HepG2 (cell line): ENCODE results near the gene CCDC170. TPM values are rescaled to one million over a fixed set of nuclear protein-coding genes. Genes with fewer than 3 reads are reported as not detected.

Experiments used
- DNMT3B ChIP-seq: conservative IDR thresholded peaks from 2 replicates; pipeline ENCODE4 v1.6.1; 2016; ENCODE audit warnings: missing biosample characterization, control low read depth
- ETV6 ChIP-seq: sonication (generic); formaldehyde crosslinking; conservative IDR thresholded peaks from 2 replicates; pipeline ENCODE4 v1.4.0; 2020; ENCODE audit warnings: missing genetic modification reagents
- LBX2 ChIP-seq: sonication (generic); formaldehyde crosslinking; IDR thresholded peaks from 2 replicates; pipeline ENCODE4 v1.5.0; 2020; ENCODE audit warnings: missing genetic modification reagents, mild to moderate bottlenecking, borderline replicate concordance
- MLLT10 ChIP-seq: sonication (generic); formaldehyde crosslinking; IDR thresholded peaks from 2 replicates; pipeline ENCODE4 v1.4.0; 2020; ENCODE audit warnings: missing genetic modification reagents
- MTA1 ChIP-seq: sonication (generic); formaldehyde crosslinking; IDR thresholded peaks from 2 replicates; pipeline ENCODE4 v1.4.0; 2020; ENCODE audit warnings: missing genetic modification reagents, mild to moderate bottlenecking, borderline replicate concordance
- NCOA5 ChIP-seq: sonication (generic); formaldehyde crosslinking; IDR thresholded peaks from 2 replicates; pipeline ENCODE4 v1.4.0; 2020; ENCODE audit warnings: missing genetic modification reagents
- POGZ ChIP-seq: sonication (generic); formaldehyde crosslinking; IDR thresholded peaks from 2 replicates; pipeline ENCODE4 v1.4.0; 2020; ENCODE audit warnings: mild to moderate bottlenecking, missing genetic modification reagents
- SALL1 ChIP-seq: sonication (generic); formaldehyde crosslinking; IDR thresholded peaks from 2 replicates; pipeline ENCODE4 v1.8.0; 2022; ENCODE audit warnings: mild to moderate bottlenecking, missing genetic modification reagents
- TBL1XR1 ChIP-seq: fragments of 150-350 bp; IDR thresholded peaks from 2 replicates; pipeline ENCODE4 v1.6.1; 2014; ENCODE audit warnings: borderline replicate concordance, low read length; ENCODE audit not compliant: partially characterized antibody
- TCF12 ChIP-seq, 2 experiments: fragments of 450-650 bp in 1 of 2; sonication (generic) in 1 of 2; formaldehyde crosslinking in 1 of 2; IDR thresholded peaks; 2 replicates each; pipeline versions ENCODE4 v1.6.1 to v1.8.0; 2017 to 2022; ENCODE audit warnings: antibody characterized with exemption in 1 of 2, mild to moderate bottlenecking in 1 of 2, missing genetic modification reagents in 1 of 2, moderate library complexity in 1 of 2
- TEAD3 ChIP-seq: optimal IDR thresholded peaks from 2 replicates; pipeline ENCODE3; 2016; ENCODE audit warnings: borderline replicate concordance
- WIZ ChIP-seq: sonication (generic); formaldehyde crosslinking; IDR thresholded peaks from 2 replicates; pipeline ENCODE4 v1.5.1; 2020; ENCODE audit warnings: mild to moderate bottlenecking, missing genetic modification reagents
- ZBTB10 ChIP-seq: sonication (generic); formaldehyde crosslinking; IDR thresholded peaks from 2 replicates; pipeline ENCODE4 v1.4.0; 2020; ENCODE audit warnings: missing genetic modification reagents, borderline replicate concordance
- ZBTB14 ChIP-seq: sonication (generic); formaldehyde crosslinking; IDR thresholded peaks from 2 replicates; pipeline ENCODE4 v1.4.0; 2020; ENCODE audit warnings: missing genetic modification reagents
- ZBTB49 ChIP-seq: sonication (generic); formaldehyde crosslinking; IDR thresholded peaks from 2 replicates; pipeline ENCODE4 v1.4.0; 2020; ENCODE audit warnings: missing genetic modification reagents, borderline replicate concordance
- ZNF12 ChIP-seq: sonication (generic); formaldehyde crosslinking; IDR thresholded peaks from 2 replicates; pipeline ENCODE4 v1.5.0; 2020; ENCODE audit warnings: missing genetic modification reagents
- ZNF136 ChIP-seq: sonication (generic); formaldehyde crosslinking; IDR thresholded peaks from 2 replicates; pipeline ENCODE4 v1.8.1; 2022; ENCODE audit warnings: low read depth, mild to moderate bottlenecking, moderate library complexity, missing genetic modification reagents
- ZNF225 ChIP-seq: sonication (generic); formaldehyde crosslinking; IDR thresholded peaks from 2 replicates; pipeline ENCODE4 v1.4.0; 2020; ENCODE audit warnings: mild to moderate bottlenecking, missing genetic modification reagents
- ZNF275 ChIP-seq: sonication (generic); formaldehyde crosslinking; IDR thresholded peaks from 2 replicates; pipeline ENCODE4 v1.8.0; 2022; ENCODE audit warnings: missing genetic modification reagents, mild to moderate bottlenecking, inconsistent platforms, borderline replicate concordance
- ZNF678 ChIP-seq: sonication (generic); formaldehyde crosslinking; IDR thresholded peaks from 2 replicates; pipeline ENCODE4 v1.4.0; 2020; ENCODE audit warnings: mild to moderate bottlenecking, missing genetic modification reagents
- ZNF788 ChIP-seq: sonication (generic); formaldehyde crosslinking; IDR thresholded peaks from 2 replicates; pipeline ENCODE4 v1.5.0; 2020; ENCODE audit warnings: mild to moderate bottlenecking, missing genetic modification reagents, borderline replicate concordance
- polyA plus RNA-seq, 8 experiments: library from polyadenylated mRNA; depleted of rRNA in 3 of 8; stranded (reverse) in 7 of 8; unstranded in 1 of 8; fragments of >200 nt; fragmentation: Illumina TruSeq in 4 of 8; extraction: Trizol in 4 of 8; gene quantifications; 2 replicates each; pipeline versions ENCODE4 v1.2.1 to v1.2.3, GENCODE V29; 2011 to 2016; ENCODE audit warnings: low read depth in 4 of 8, missing spikeins in 1 of 8, mixed read lengths in 1 of 8; ENCODE audit not compliant: insufficient read depth in 1 of 8
- total RNA-seq, 5 experiments: library from RNA; depleted of rRNA; stranded (reverse); fragments of >200 nt; fragmentation: Illumina TruSeq; extraction: Trizol; gene quantifications; 2 replicates each; pipeline ENCODE4 v1.2.3, GENCODE V29; 2016; ENCODE audit warnings: low read depth in 1 of 5

CCDC170 gene
- total and polyA plus RNA-seq, 2 of the 13 experiments (the other 11 are each of a cell fraction or from before 2014, with no cell fraction given): 0.90 to 5.1 TPM

GRCh38 chr6:151494235-151494935, 568 bp downstream of the CCDC170 start (continued):
- TF ChIP-seq ZBTB10 (CRISPR knock-in tag): no peak
- TF ChIP-seq TCF12 (IDR thresholded peaks at IDR 0.05): no peak
- TF ChIP-seq TCF12 (CRISPR knock-in tag; IDR thresholded peaks at IDR 0.05): no peak
- no peak for TF ChIP-seq ZNF678 (CRISPR knock-in tag)
- no peak for TF ChIP-seq LBX2 (CRISPR knock-in tag)
- TF ChIP-seq WIZ (CRISPR knock-in tag): no peak
- TF ChIP-seq NCOA5 (CRISPR knock-in tag): no peak
- TF ChIP-seq ETV6: no peak
- TF ChIP-seq ZNF12: peak; percentile 40; the same call in 1 of the 2 replicates
- no peak for TF ChIP-seq MLLT10 (CRISPR knock-in tag)
- no peak for TF ChIP-seq DNMT3B
- peak; percentile 48 for TF ChIP-seq TEAD3 (CRISPR knock-in tag)
- no peak for TF ChIP-seq ZNF275 (CRISPR knock-in tag)
- peak; percentile 37; the same call in 1 of the 2 replicates for TF ChIP-seq POGZ
- TF ChIP-seq ZNF225 (CRISPR knock-in tag): no peak
- TF ChIP-seq ZNF788 (CRISPR knock-in tag): 0 out of 2 replicates have a peak, but pooled peaks have one; percentile 11
- TF ChIP-seq MTA1 (CRISPR knock-in tag): peak; percentile 67; the same call in 1 of the 2 replicates
- TF ChIP-seq ZBTB49 (CRISPR knock-in tag): no peak
- 0 out of 2 replicates have a peak, but pooled peaks have one; percentile 47 for TF ChIP-seq SALL1 (CRISPR knock-in tag)
- no peak for TF ChIP-seq TBL1XR1
- peak; percentile 94 for TF ChIP-seq ZBTB14 (CRISPR knock-in tag)
- no peak for TF ChIP-seq ZNF136 (CRISPR knock-in tag)
